ENCODE data around the gene IBA57. TPM values are rescaled to one million over a fixed set of nuclear protein-coding genes. Genes with fewer than 3 reads are reported as not detected.
"Not testable (repeated sequence)": the region's sequence is repeated elsewhere in the genome, so short reads cannot be mapped to it uniquely, and the experiment has no call there.

The IBA57 gene
- total and polyA plus RNA-seq, 5 donors from 2014 or later = 2.0 to 17.0 (median 5.1) TPM

- no peaks in the 10 kb centered on the region for H3K27me3 Mint-ChIP-seq
- H3K27ac Mint-ChIP-seq = peak overlapping the region in 1 of 3 donors; percentile 20
- no peaks in the 10 kb centered on the region for H3K36me3 Mint-ChIP-seq
- no peak overlapping the region for H3K4me3 Mint-ChIP-seq
- ATAC-seq (ENCODE audit: low read depth in 2 of 2) (no peak), DNase-seq (no peak)
- no peaks in the 10 kb centered on the region for H3K9me3 ChIP-seq (ENCODE audit: control insufficient read depth in 2 of 2, low read length in 2 of 2)
- H3K4me1 Mint-ChIP-seq = peaks cover 2 to 16% (median 8%) of the 10 kb centered on the region in 4 donors
- no peak overlapping the region for H3K4me3 ChIP-seq (ENCODE audit: low read depth, low read length)
- peaks cover 0 to 1% (median 0%) of the 10 kb centered on the region in 7 donors for H3K9me3 Mint-ChIP-seq
- H3K27ac ChIP-seq (ENCODE audit: insufficient read depth, low read length, poor library complexity, severe bottlenecking) = no peak overlapping the region
- H3K36me3 ChIP-seq (ENCODE audit: control insufficient read depth, insufficient read depth, low read length) = no peaks in the 10 kb centered on the region
- no peaks in the 10 kb centered on the region for H3K27me3 ChIP-seq (ENCODE audit: control insufficient read depth, insufficient read depth, low read length)
- peaks cover 12% of the 10 kb centered on the region for H3K4me1 ChIP-seq (ENCODE audit: control insufficient read depth, insufficient read depth, low read length, poor library complexity, severe bottlenecking)
These were observed 16.9 kb downstream of the IBA57 start for GRCh38 chr1:228182296-228183030.

- DNase-seq = no peak
- ATAC-seq (ENCODE audit: low read depth in 2 of 2) = no peak
- Histone ChIP-seq H3K27me3 (ENCODE audit: control insufficient read depth, insufficient read depth, low read length) (no peaks in the 10 kb centered on the region), H3K4me1 (ENCODE audit: control insufficient read depth, insufficient read depth, low read length, poor library complexity, severe bottlenecking) (peaks cover 12% of the 10 kb centered on the region), H3K36me3 (ENCODE audit: control insufficient read depth, insufficient read depth, low read length) (no peaks in the 10 kb centered on the region), H3K4me3 (ENCODE audit: low read depth, low read length) (no peak overlapping the region), H3K27ac (ENCODE audit: insufficient read depth, low read length, poor library complexity, severe bottlenecking) (no peak overlapping the region), H3K9me3 (ENCODE audit: control insufficient read depth in 2 of 2, low read length in 2 of 2) (no peaks in the 10 kb centered on the region)
- Mint-ChIP-seq H3K36me3 (no peaks in the 10 kb centered on the region), H3K9me3 (peaks cover 0 to 6% (median 0%) of the 10 kb centered on the region in 7 donors), H3K4me1 (peaks cover 2 to 11% (median 8%) of the 10 kb centered on the region in 4 donors), H3K4me3 (no peak overlapping the region), H3K27me3 (no peaks in the 10 kb centered on the region), H3K27ac (no peak overlapping the region)
These were observed 18.5 kb downstream of the IBA57 start for GRCh38 chr1:228184152-228184551.

- no peak overlapping the region for H3K27ac ChIP-seq (ENCODE audit: insufficient read depth, low read length, poor library complexity, severe bottlenecking)
- peaks cover 12% of the 10 kb centered on the region for H3K4me1 ChIP-seq (ENCODE audit: control insufficient read depth, insufficient read depth, low read length, poor library complexity, severe bottlenecking)
- H3K4me3 Mint-ChIP-seq = peak overlapping the region in 3 of 4 donors; percentile 36 to 78 (median 48)
- H3K4me3 ChIP-seq (ENCODE audit: low read depth, low read length) = no peak overlapping the region
- ATAC-seq (ENCODE audit: low read depth in 2 of 2) = peak; percentile 69 to 86
- peaks cover 2 to 11% (median 6%) of the 10 kb centered on the region in 4 donors for H3K4me1 Mint-ChIP-seq
- no peaks in the 10 kb centered on the region for H3K9me3 ChIP-seq (ENCODE audit: control insufficient read depth in 2 of 2, low read length in 2 of 2)
- H3K36me3 Mint-ChIP-seq = no peaks in the 10 kb centered on the region
- peak in 2 of 3 donors; percentile 49 to 50 for DNase-seq
- peak overlapping the region in 2 of 3 donors; percentile 32 to 71 for H3K27ac Mint-ChIP-seq
- H3K27me3 Mint-ChIP-seq = no peaks in the 10 kb centered on the region
- H3K27me3 ChIP-seq (ENCODE audit: control insufficient read depth, insufficient read depth, low read length) = no peaks in the 10 kb centered on the region
- no peaks in the 10 kb centered on the region for H3K36me3 ChIP-seq (ENCODE audit: control insufficient read depth, insufficient read depth, low read length)
- peaks cover 0 to 6% (median 0%) of the 10 kb centered on the region in 7 donors for H3K9me3 Mint-ChIP-seq
These were observed 20.0 kb downstream of the IBA57 start for GRCh38 chr1:228185641-228185965.

GRCh38 chr1:228188249-228188648 is 22.6 kb downstream of the IBA57 start:
- H3K9me3 ChIP-seq (ENCODE audit: control insufficient read depth in 2 of 2, low read length in 2 of 2); ATAC-seq (ENCODE audit: low read depth in 2 of 2); H3K27me3 Mint-ChIP-seq; DNase-seq; H3K9me3 Mint-ChIP-seq; H3K27ac ChIP-seq (ENCODE audit: insufficient read depth, low read length, poor library complexity, severe bottlenecking); H3K4me3 ChIP-seq (ENCODE audit: low read depth, low read length); H3K27me3 ChIP-seq (ENCODE audit: control insufficient read depth, insufficient read depth, low read length); H3K36me3 ChIP-seq (ENCODE audit: control insufficient read depth, insufficient read depth, low read length); H3K36me3 Mint-ChIP-seq; H3K4me3 Mint-ChIP-seq: not testable (repeated sequence)
- H3K4me1 ChIP-seq (ENCODE audit: control insufficient read depth, insufficient read depth, low read length, poor library complexity, severe bottlenecking) = peaks cover 12% of the 10 kb centered on the region
- H3K4me1 Mint-ChIP-seq = peaks cover 2 to 11% (median 6%) of the 10 kb centered on the region in 4 donors
- H3K27ac Mint-ChIP-seq = peak overlapping the region in 1 of 3 donors; percentile 2

- peaks cover 2 to 11% (median 6%) of the 10 kb centered on the region in 4 donors for H3K4me1 Mint-ChIP-seq
- peaks cover 12% of the 10 kb centered on the region for H3K4me1 ChIP-seq (ENCODE audit: control insufficient read depth, insufficient read depth, low read length, poor library complexity, severe bottlenecking)
- H3K27ac Mint-ChIP-seq = no peak overlapping the region
- peaks cover 0 to 6% (median 0%) of the 10 kb centered on the region in 7 donors for H3K9me3 Mint-ChIP-seq
- DNase-seq = no peak
- H3K27ac ChIP-seq (ENCODE audit: insufficient read depth, low read length, poor library complexity, severe bottlenecking) = no peak overlapping the region
- no peak overlapping the region for H3K4me3 ChIP-seq (ENCODE audit: low read depth, low read length)
- no peaks in the 10 kb centered on the region for H3K27me3 Mint-ChIP-seq
- no peaks in the 10 kb centered on the region for H3K27me3 ChIP-seq (ENCODE audit: control insufficient read depth, insufficient read depth, low read length)
- no peaks in the 10 kb centered on the region for H3K36me3 ChIP-seq (ENCODE audit: control insufficient read depth, insufficient read depth, low read length)
- no peak for ATAC-seq (ENCODE audit: low read depth in 2 of 2)
- H3K36me3 Mint-ChIP-seq = peaks cover 3% of the 10 kb centered on the region
- H3K9me3 ChIP-seq (ENCODE audit: control insufficient read depth in 2 of 2, low read length in 2 of 2) = no peaks in the 10 kb centered on the region
- H3K4me3 Mint-ChIP-seq = no peak overlapping the region
These were observed 24.6 kb downstream of the IBA57 start for GRCh38 chr1:228190182-228190581.

- no peak overlapping the region for H3K4me3 Mint-ChIP-seq
- peaks cover 7% of the 10 kb centered on the region for H3K36me3 Mint-ChIP-seq
- no peak for ATAC-seq (ENCODE audit: low read depth in 2 of 2)
These were observed 25.2 kb downstream of the IBA57 start for GRCh38 chr1:228190778-228191177.

GRCh38 chr1:228194436-228194835 is 28.8 kb downstream of the IBA57 start:
- no peaks in the 10 kb centered on the region for H3K27me3 Mint-ChIP-seq
- H3K4me1 Mint-ChIP-seq = peaks cover 0 to 10% (median 1%) of the 10 kb centered on the region in 4 donors
- no peak overlapping the region for H3K27ac Mint-ChIP-seq
- H3K4me3 Mint-ChIP-seq = no peak overlapping the region
- Histone ChIP-seq H3K4me3 (ENCODE audit: low read depth, low read length) (no peak overlapping the region), H3K4me1 (ENCODE audit: control insufficient read depth, insufficient read depth, low read length, poor library complexity, severe bottlenecking) (no peaks in the 10 kb centered on the region), H3K27me3 (ENCODE audit: control insufficient read depth, insufficient read depth, low read length) (no peaks in the 10 kb centered on the region), H3K9me3 (ENCODE audit: control insufficient read depth in 2 of 2, low read length in 2 of 2) (peaks cover 10 to 12% of the 10 kb centered on the region in 2 experiments), H3K36me3 (ENCODE audit: control insufficient read depth, insufficient read depth, low read length) (no peaks in the 10 kb centered on the region), H3K27ac (ENCODE audit: insufficient read depth, low read length, poor library complexity, severe bottlenecking) (no peak overlapping the region)
- H3K36me3 Mint-ChIP-seq = peaks cover 18% of the 10 kb centered on the region
- DNase-seq (no peak), ATAC-seq (ENCODE audit: low read depth in 2 of 2) (no peak)
- peaks cover 0 to 13% (median 7%) of the 10 kb centered on the region in 7 donors for H3K9me3 Mint-ChIP-seq

More at GRCh38 chr1:228190778-228191177, 25.2 kb downstream of the IBA57 start:
- no peak overlapping the region for H3K4me3 ChIP-seq (ENCODE audit: low read depth, low read length)
- Mint-ChIP-seq H3K27me3 (no peaks in the 10 kb centered on the region), H3K9me3 (peaks cover 0 to 6% (median 0%) of the 10 kb centered on the region in 7 donors), H3K4me1 (peaks cover 2 to 7% (median 4%) of the 10 kb centered on the region in 4 donors), H3K27ac (no peak overlapping the region)
- H3K27ac ChIP-seq (ENCODE audit: insufficient read depth, low read length, poor library complexity, severe bottlenecking) = no peak overlapping the region
- no peaks in the 10 kb centered on the region for H3K27me3 ChIP-seq (ENCODE audit: control insufficient read depth, insufficient read depth, low read length)
- no peaks in the 10 kb centered on the region for H3K9me3 ChIP-seq (ENCODE audit: control insufficient read depth in 2 of 2, low read length in 2 of 2)
- peaks cover 7% of the 10 kb centered on the region for H3K4me1 ChIP-seq (ENCODE audit: control insufficient read depth, insufficient read depth, low read length, poor library complexity, severe bottlenecking)
- H3K36me3 ChIP-seq (ENCODE audit: control insufficient read depth, insufficient read depth, low read length) = no peaks in the 10 kb centered on the region
- no peak for DNase-seq

All from CD4-positive, CD25-positive, alpha-beta regulatory T cell (primary cell).